HG03097 (cell line): ENCODE results near the gene ATP5PD.

Experiments used
- ATAC-seq: cut with Tn5 transposase; IDR thresholded peaks from one replicate; pipeline ENCODE4 v1.9.1; 2021; ENCODE audit not compliant: unreplicated experiment, low FRiP score

The ATP5PD gene

DNA sequence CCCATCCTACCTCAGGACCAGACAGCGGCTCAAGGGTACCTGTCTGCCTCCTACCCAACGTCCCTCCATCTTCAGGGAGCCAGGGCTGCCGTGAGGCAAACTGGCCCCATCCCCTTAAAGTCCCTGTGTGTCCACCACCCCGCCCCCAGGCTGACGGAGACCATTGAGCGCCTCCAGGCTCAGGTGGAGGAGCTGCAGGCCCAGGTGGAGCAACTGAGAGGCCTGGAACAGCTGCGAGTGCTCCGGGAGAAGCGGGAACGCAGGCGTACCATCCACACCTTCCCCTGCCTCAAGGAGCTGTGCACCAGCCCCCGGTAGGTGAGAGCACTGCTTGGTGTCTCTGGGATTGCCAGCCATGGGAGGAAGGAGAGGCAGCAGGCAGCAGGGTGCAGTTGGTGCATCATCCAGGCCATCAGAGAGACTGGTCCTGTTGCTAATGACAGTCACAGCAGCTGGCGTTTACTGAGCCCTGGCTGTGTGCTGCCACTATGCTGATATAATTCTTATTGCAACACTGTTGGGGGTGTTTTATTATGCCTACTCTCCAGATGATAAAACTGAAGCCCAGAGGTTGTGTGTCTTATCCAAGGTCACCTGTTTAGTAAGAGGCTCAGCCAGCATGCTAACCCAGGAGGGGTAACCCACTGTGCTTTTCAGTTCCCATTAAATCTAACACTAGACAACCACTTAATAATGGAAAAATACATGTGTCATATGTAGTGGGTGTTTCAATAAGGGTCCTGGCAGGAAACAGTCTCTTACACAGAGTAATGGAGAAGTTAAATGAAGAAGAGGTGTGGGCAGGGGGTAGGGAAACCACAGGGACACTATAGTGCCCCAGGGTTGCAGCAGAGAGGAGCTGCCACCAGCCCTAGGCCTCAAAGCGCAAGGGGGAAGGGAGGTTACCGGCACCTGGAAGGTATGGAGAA lies 44.6 kb downstream of the ATP5PD start:
- ATAC-seq = no peak

DNA sequence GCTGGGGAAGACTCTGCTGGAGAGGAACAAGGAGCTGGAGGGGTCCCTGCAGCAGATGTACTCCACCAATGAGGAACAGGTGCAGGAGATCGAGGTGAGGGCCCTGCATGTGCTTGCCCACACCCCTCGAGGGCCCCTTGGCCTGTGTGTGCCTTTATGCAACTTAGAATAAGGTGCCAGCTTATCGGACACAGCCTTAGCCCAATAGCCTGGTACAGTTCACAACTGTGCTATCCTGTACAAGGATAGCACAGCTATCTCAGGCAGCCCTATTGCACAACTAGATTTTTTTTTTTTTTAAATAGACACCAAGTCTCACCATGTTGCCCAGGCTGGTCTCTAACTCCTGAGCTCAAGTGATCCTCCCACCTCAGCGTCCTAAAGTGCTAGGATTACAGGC lies 47.2 kb downstream of the ATP5PD start:
- no peak for ATAC-seq

DNA sequence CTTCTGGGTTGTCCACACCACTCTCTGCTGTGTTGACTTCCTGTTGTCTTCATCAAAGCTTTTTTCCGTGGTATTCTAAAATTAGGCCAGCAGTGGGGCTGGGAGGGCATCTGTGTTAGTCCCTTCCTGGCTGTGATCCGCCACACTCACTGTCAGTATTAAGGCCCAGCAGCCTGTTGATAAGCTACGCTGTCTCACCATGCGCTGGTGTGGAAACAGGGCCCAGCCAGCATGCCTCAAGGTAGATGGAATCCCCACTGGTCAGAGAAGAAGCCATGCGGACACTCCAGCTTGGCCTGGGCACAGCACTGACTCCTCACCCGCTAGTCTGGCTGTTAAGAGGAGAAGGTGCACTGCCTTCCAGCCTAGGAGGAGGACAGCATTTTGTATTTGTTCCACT lies 48.0 kb downstream of the ATP5PD start:
- no peak for ATAC-seq

DNA sequence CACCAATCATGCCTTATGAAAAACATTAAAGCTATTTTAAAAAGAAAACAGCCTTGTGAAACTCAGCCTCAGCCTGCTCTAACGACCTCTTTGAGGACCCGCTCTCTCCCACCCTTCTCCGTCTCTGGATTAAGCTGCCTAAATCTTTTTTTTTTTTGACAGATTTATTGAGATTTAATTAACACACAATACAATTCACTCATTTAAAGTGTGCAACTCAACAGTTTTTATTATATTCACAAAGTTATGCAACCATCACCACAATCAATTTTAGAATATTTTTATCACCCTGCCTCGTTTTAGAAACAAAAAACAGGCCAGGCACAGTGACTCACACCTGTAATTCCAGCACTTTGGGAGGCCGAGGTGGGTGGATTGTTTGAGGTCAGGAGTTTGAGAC lies 50.9 kb downstream of the ATP5PD start:
- no peak for ATAC-seq

DNA sequence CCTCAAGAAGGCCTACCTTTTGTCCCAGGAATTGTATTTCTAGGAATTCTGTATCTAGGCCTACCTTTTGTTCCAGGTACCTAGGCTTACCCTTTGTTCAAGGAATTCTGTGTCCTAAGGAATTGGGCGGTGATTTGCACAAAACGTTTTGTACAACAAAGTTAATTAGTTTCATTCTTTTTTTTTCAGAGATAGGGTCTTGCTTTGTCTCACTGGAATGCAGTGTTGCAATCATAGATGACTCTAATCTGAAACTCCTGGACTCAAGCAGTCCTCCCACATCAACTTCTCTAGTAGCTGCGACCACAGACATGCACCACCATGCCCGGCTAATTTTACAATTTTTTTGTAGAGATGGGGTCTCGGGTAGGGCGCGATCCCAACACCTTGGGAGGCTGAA lies 52.3 kb downstream of the ATP5PD start:
- no peak for ATAC-seq

DNA sequence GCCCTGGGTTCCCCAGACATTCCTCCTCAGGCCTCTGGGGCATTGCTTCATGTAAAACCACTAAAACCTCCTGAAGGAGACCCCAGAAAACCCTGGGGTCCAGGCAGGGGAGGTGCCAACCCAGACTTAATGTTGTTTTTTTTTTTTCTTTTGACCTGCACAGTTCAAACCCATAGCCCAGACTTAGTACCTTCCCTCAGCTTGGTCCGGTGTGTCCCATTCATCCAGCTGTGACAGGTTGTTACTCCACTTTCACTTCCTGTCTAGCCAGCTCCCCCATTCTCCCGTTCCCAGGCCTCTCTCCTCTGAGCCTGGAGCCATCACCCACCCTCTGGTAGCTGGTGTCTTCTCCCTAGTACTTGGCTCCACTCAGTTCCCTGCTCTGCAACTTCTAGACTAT lies 54.5 kb downstream of the ATP5PD start:
- ATAC-seq = no peak

DNA sequence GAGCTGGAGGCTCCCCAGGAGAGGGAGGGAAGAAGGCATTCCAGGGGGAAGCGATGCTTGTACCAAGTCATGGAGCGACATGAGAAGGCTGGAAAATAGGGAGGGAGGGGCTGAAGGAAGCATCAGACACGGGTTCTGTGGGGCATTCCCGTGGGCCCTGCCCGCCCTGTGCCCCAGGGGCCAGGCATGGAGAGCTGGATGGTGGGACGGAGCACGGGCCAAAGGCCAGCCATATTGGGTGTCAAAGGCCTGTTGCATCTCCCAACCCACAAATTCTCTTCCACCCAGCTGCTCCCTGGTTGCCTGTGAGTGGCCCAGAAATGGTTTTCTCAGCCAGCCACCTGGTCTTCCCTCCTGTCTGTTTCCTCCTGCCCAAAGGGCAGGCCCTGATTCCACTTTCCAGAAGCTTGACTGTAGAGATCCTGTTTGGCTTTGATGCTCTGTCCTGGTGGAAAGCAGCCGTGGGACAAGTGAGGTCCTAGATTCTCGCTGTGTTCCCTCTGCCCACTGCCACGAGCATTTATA lies 56.1 kb downstream of the ATP5PD start:
- ATAC-seq = no peak
